Measurements from ENCODE around the gene VKORC1. TPM values are rescaled to one million over a fixed set of nuclear protein-coding genes. Genes with fewer than 3 reads are reported as not detected.

VKORC1 gene
- total and polyA plus RNA-seq, 2 of the 8 experiments (the other 6 are each of a cell fraction or from before 2014, with no cell fraction given): 84.1 to 483 TPM

- CTCF ChIA-PET (ENCODE audit: partially characterized antibody): interaction anchor here (1.5 kb wide), 1 partner anchor 39 kb away, joined by 5 read pairs; no protein-coding TSS in a partner anchor
- Histone ChIP-seq H3K27ac (ENCODE audit: low read depth, low read length) (no peak overlapping the region), H4K91ac (replicated peaks; ENCODE audit: insufficient read length, low read length) (no peak overlapping the region)
- TF ChIP-seq CBX5 (IDR thresholded peaks at IDR 0.05; ENCODE audit: low read depth, low read length): no peak
- no peak for TF ChIP-seq SP1 (IDR thresholded peaks at IDR 0.05; ENCODE audit: low read depth, low read length)
- TF ChIP-seq SUZ12 (IDR thresholded peaks at IDR 0.05; ENCODE audit: low read length): no peak
- no peak for TF ChIP-seq RXRA (IDR thresholded peaks at IDR 0.05; ENCODE audit: insufficient read depth, low read depth, low read length)
- TF ChIP-seq CHD2 (IDR thresholded peaks at IDR 0.05; ENCODE audit: low read length): no peak
- TF ChIP-seq POLR2AphosphoS5 (IDR thresholded peaks at IDR 0.05; ENCODE audit: low read depth, low read length): no peak; the same call in 1 of the 2 replicates
- no peak for TF ChIP-seq MAFK (IDR thresholded peaks at IDR 0.05; ENCODE audit: low read depth, low read length)
- TF ChIP-seq SIN3A (conservative IDR thresholded peaks at IDR 0.05 in 1 of 2, IDR thresholded peaks at IDR 0.05 in 1 of 2; ENCODE audit: low read depth in 1 of 2, low read length in 2 of 2): no peak
- TF ChIP-seq HDAC2 (IDR thresholded peaks at IDR 0.05; ENCODE audit: borderline replicate concordance in 1 of 2, low read depth in 2 of 2, low read length in 2 of 2): no peak
- TF ChIP-seq GTF2F1 (IDR thresholded peaks at IDR 0.05; ENCODE audit: borderline replicate concordance, low read depth, low read length): no peak
- no peak for TF ChIP-seq SAP30 (IDR thresholded peaks at IDR 0.05; ENCODE audit: insufficient read depth, insufficient replicate concordance, low read length)
Measured at GRCh38 chr16:31132303-31132979, 37.8 kb upstream of the VKORC1 start.

More at GRCh38 chr16:31132303-31132979, 37.8 kb upstream of the VKORC1 start:
- Histone ChIP-seq H3K9ac (replicated peaks in 1 of 4; ENCODE audit: extremely low read depth in 1 of 4, low read depth in 3 of 4, low read length in 3 of 4) (no peak overlapping the region), H3K56ac (replicated peaks; ENCODE audit: insufficient read length, low read depth, low read length) (no peak overlapping the region), H2AFZ (ENCODE audit: low read length) (no peak overlapping the region), H4K20me1 (replicated peaks in 1 of 2; ENCODE audit: control insufficient read depth in 1 of 2, insufficient read depth in 2 of 2, low read length in 2 of 2) (peaks cover 6 to 7% of the 10 kb centered on the region in 2 experiments), H3K4me2 (ENCODE audit: insufficient read depth in 1 of 2, low read depth in 2 of 2, low read length in 2 of 2) (no peak overlapping the region), H3K4ac (replicated peaks; ENCODE audit: insufficient read length, low read depth, low read length) (no peak overlapping the region), H3K27me3 (replicated peaks in 1 of 4; ENCODE audit: control insufficient read depth in 3 of 4, extremely low read depth in 1 of 4, insufficient read depth in 3 of 4, low read length in 3 of 4) (no peaks in the 10 kb centered on the region), H2BK5ac (ENCODE audit: low read depth, low read length) (no peak overlapping the region), H3K18ac (ENCODE audit: extremely low read depth, low read length) (no peak overlapping the region), H3K14ac (ENCODE audit: insufficient read length) (no peak overlapping the region), H3K36me3 (ENCODE audit: control insufficient read depth in 2 of 4, insufficient read depth in 4 of 4, low read length in 3 of 4) (peaks cover 14 to 27% (median 18%) of the 10 kb centered on the region in 4 experiments), H3K4me3 (ENCODE audit: extremely low read depth in 1 of 4, insufficient read depth in 2 of 4, low read depth in 3 of 4, low read length in 4 of 4) (no peak overlapping the region), H3K4me1 (replicated peaks in 1 of 4; ENCODE audit: control insufficient read depth in 3 of 4, insufficient read depth in 4 of 4, low read length in 3 of 4) (peaks cover 0 to 39% (median 32%) of the 10 kb centered on the region in 4 experiments; a peak in 6 of 7 replicates), H4K5ac (ENCODE audit: insufficient read length, low read depth, low read length) (no peak overlapping the region), H3K79me1 (ENCODE audit: low read depth, low read length) (peaks cover 9% of the 10 kb centered on the region), H2BK15ac (ENCODE audit: low read length) (0 out of 2 replicates have a peak overlapping the region, but pooled peaks have one; percentile 29), H2AK5ac (ENCODE audit: low read depth, low read length) (no peak overlapping the region), H2BK12ac (ENCODE audit: low read depth, low read length) (no peak overlapping the region), H3K23me2 (ENCODE audit: low read depth, low read length) (peaks cover 16% of the 10 kb centered on the region), H2BK20ac (ENCODE audit: low read length) (no peak overlapping the region), H4K8ac (ENCODE audit: extremely low read depth, insufficient read depth, low read length) (no peak overlapping the region), H3K79me2 (ENCODE audit: control insufficient read depth in 1 of 2, insufficient read depth in 2 of 2, low read length in 2 of 2) (peaks cover 0 to 19% of the 10 kb centered on the region in 2 experiments; a peak in 2 of 4 replicates), H3K9me3 (ENCODE audit: insufficient read depth in 2 of 2, low read depth in 1 of 2, low read length in 1 of 2) (no peaks in the 10 kb centered on the region), H2BK120ac (replicated peaks; ENCODE audit: low read depth, low read length) (no peak overlapping the region), H3K23ac (ENCODE audit: insufficient read length) (no peak overlapping the region)
- DNase-seq (ENCODE audit: low read depth in 1 of 2, low spot score in 2 of 2) (no peak), FAIRE-seq (no peak)
- POLR2A ChIA-PET (ENCODE audit: partially characterized antibody): interaction anchor here (0.6 to 34.9 kb wide), 7 partner anchors 4 to 58 kb away, joined by 3 to 713 read pairs (median 6); partner anchors contain the start of genes BCKDK, FUS, KAT8 and PRSS36
- WGBS, 2 experiments (ENCODE audit: extremely low coverage in 1 of 2, insufficient coverage in 1 of 2, insufficient read length in 1 of 2, insufficient replicate concordance in 2 of 2, low coverage in 1 of 2, low lambda C conversion rate in 2 of 2, missing lambda C conversion rate in 1 of 2): 87% methylated on average over 20 of the region's 20 CpGs; no CpG with 5 or more reads in 1 of the 2 experiments
